Endodermal cell (in vitro differentiated cells): ENCODE measurements around the gene SLC9A3. TPM values are rescaled to one million over a fixed set of nuclear protein-coding genes. Genes with fewer than 3 reads are reported as not detected.

Source experiments
- DNase-seq: peaks from one replicate; pipeline ENCODE4 v3.0.0-alpha.2; 2017
- H3K27ac ChIP-seq: 2 replicates; pipeline ENCODE4 v1.5.1; 2013; ENCODE audit warnings: mild to moderate bottlenecking, low read depth, low read length, moderate library complexity
- H3K27me3 ChIP-seq: 2 replicates; pipeline ENCODE4 v1.6.1; 2013; ENCODE audit warnings: mild to moderate bottlenecking, low read length, moderate library complexity; ENCODE audit not compliant: insufficient read depth, control insufficient read depth, poor library complexity, severe bottlenecking
- H3K36me3 ChIP-seq: 2 replicates; pipeline ENCODE4 v1.7.0; 2013; ENCODE audit warnings: mild to moderate bottlenecking, low read length, moderate library complexity; ENCODE audit not compliant: control insufficient read depth, insufficient read depth
- H3K4me1 ChIP-seq: one replicate; pipeline ENCODE4 v1.7.0; 2013; ENCODE audit warnings: low read length; ENCODE audit not compliant: control insufficient read depth, insufficient read depth
- H3K4me3 ChIP-seq: 2 replicates; pipeline ENCODE4 v1.5.1; 2013; ENCODE audit warnings: mild to moderate bottlenecking, low read length, moderate library complexity
- H3K9ac ChIP-seq: 2 replicates; pipeline ENCODE4 v1.6.1; 2013; ENCODE audit warnings: mild to moderate bottlenecking, low read length, moderate library complexity; ENCODE audit not compliant: poor library complexity, severe bottlenecking; ENCODE audit errors: extremely low read depth
- H3K9me3 ChIP-seq: 2 replicates; pipeline ENCODE4 v1.6.1; 2013; ENCODE audit warnings: mild to moderate bottlenecking, low read length, moderate library complexity; ENCODE audit not compliant: control insufficient read depth
- H3K27ac Mint-ChIP-seq: 2 replicates; pipeline ENCODE4 v1.8.0; 2020; ENCODE audit warnings: mixed read lengths
- H3K27me3 Mint-ChIP-seq: 2 replicates; pipeline ENCODE4 v1.8.0; 2021; ENCODE audit warnings: mild to moderate bottlenecking, mixed read lengths; ENCODE audit not compliant: insufficient read depth
- H3K36me3 Mint-ChIP-seq: 2 replicates; pipeline ENCODE4 v1.8.0; 2020; ENCODE audit warnings: low read depth, mixed read lengths
- H3K4me1 Mint-ChIP-seq: 2 replicates; pipeline ENCODE4 v1.8.0; 2020; ENCODE audit warnings: mixed read lengths
- H3K4me3 Mint-ChIP-seq: 2 replicates; pipeline ENCODE4 v1.8.0; 2020; ENCODE audit warnings: mild to moderate bottlenecking, moderate library complexity, mixed read lengths
- H3K9me3 Mint-ChIP-seq: 2 replicates; pipeline ENCODE4 v1.8.0; 2020; ENCODE audit warnings: mild to moderate bottlenecking, mixed read lengths
- WGBS, 2 experiments: methylation state at CpG; one replicate each; pipeline versions ENCODE4 v1.1.5 to v1.1.7; 2013; ENCODE audit warnings: missing lambda C conversion rate in 2 of 2, mixed read lengths in 1 of 2; ENCODE audit not compliant: insufficient coverage in 1 of 2, insufficient read length in 1 of 2; 5-methylcytosine and 5-hydroxymethylcytosine counted together
- microRNA-seq: library from miRNA; unstranded; fragments of <30 nt; microRNA quantifications from one replicate; pipeline ENCODE4 v1.2.0, GENCODE V29; 2020; ENCODE audit warnings: borderline microRNAs expressed
- total RNA-seq, 2 donors: library from RNA; stranded (reverse); fragmentation: NEBNext Ultra II Directional in 1 of 2; extraction: Animal tissue kit (Norgen Biotek cat#: 25700) in 1 of 2; gene quantifications; 2 replicates in 1 of 2; 3 replicates in 1 of 2; pipeline ENCODE4 v1.2.1, GENCODE V29; 2021
- TF ChIP-seq, protein P1 (sequence below): fragments of 200-600 bp; sonication (generic); conservative IDR thresholded peaks from 2 replicates; pipeline ENCODE4 v1.5.0; 2021; ENCODE audit warnings: antibody characterized with exemption, mild to moderate bottlenecking

The SLC9A3 gene
- total RNA-seq, 2 donors from 2014 or later, result 1.3 to 1.5 TPM

GRCh38 chr5:421287-421880 lies 102.9 kb downstream of the SLC9A3 start:
- Histone ChIP-seq H3K27me3 (no peaks in the 10 kb centered on the region), H3K4me1 (no peaks in the 10 kb centered on the region), H3K9ac (no peak overlapping the region), H3K9me3 (no peaks in the 10 kb centered on the region), H3K27ac (no peak overlapping the region), H3K36me3 (no peaks in the 10 kb centered on the region), H3K4me3 (no peak overlapping the region)
- H3K4me1 Mint-ChIP-seq, result no peaks in the 10 kb centered on the region
- DNase-seq, result peak; percentile 41
- WGBS, 2 experiments, result 92 to 93% methylated on average over 19 to 34 of the region's 34 CpGs
- no peaks in the 10 kb centered on the region for H3K9me3 Mint-ChIP-seq
- H3K4me3 Mint-ChIP-seq, result no peak overlapping the region
- H3K36me3 Mint-ChIP-seq, result no peaks in the 10 kb centered on the region
- H3K27me3 Mint-ChIP-seq, result no peaks in the 10 kb centered on the region
- TF ChIP-seq, protein P1, sequence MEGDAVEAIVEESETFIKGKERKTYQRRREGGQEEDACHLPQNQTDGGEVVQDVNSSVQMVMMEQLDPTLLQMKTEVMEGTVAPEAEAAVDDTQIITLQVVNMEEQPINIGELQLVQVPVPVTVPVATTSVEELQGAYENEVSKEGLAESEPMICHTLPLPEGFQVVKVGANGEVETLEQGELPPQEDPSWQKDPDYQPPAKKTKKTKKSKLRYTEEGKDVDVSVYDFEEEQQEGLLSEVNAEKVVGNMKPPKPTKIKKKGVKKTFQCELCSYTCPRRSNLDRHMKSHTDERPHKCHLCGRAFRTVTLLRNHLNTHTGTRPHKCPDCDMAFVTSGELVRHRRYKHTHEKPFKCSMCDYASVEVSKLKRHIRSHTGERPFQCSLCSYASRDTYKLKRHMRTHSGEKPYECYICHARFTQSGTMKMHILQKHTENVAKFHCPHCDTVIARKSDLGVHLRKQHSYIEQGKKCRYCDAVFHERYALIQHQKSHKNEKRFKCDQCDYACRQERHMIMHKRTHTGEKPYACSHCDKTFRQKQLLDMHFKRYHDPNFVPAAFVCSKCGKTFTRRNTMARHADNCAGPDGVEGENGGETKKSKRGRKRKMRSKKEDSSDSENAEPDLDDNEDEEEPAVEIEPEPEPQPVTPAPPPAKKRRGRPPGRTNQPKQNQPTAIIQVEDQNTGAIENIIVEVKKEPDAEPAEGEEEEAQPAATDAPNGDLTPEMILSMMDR, result no peak
- no peak overlapping the region for H3K27ac Mint-ChIP-seq

GRCh38 chr5:420632-421286 lies 103.5 kb downstream of the SLC9A3 start:
- Histone ChIP-seq H3K27ac (no peak overlapping the region), H3K36me3 (no peaks in the 10 kb centered on the region), H3K27me3 (no peaks in the 10 kb centered on the region), H3K4me1 (peaks cover 4% of the 10 kb centered on the region), H3K9ac (no peak overlapping the region), H3K4me3 (no peak overlapping the region), H3K9me3 (no peaks in the 10 kb centered on the region)
- Mint-ChIP-seq H3K9me3 (no peaks in the 10 kb centered on the region), H3K4me1 (peaks cover 2% of the 10 kb centered on the region), H3K27ac (no peak overlapping the region), H3K4me3 (no peak overlapping the region), H3K36me3 (no peaks in the 10 kb centered on the region), H3K27me3 (no peaks in the 10 kb centered on the region)
- peak; percentile 36 for DNase-seq
- TF ChIP-seq, protein P1, result no peak
- 93 to 96% methylated on average over 36 to 52 of the region's 52 CpGs for WGBS, 2 experiments

Small RNA genes within 50 kb of the gene (microRNA-seq; reads per million reads assigned to microRNA genes)
- gene MIR4456, result not detected

Other genes with a start within 250 kb of the SLC9A3 start
- gene AHRR, start 202.7 kb downstream of the SLC9A3 start, total RNA-seq, result 1 to 10 TPM; 1.4 to 2.0 TPM
- 10 to 100 TPM; 38.6 to 53.7 TPM for gene EXOC3, start 81.3 kb downstream of the SLC9A3 start, total RNA-seq
- gene CEP72, start 87.9 kb upstream of the SLC9A3 start, total RNA-seq, result 10 to 100 TPM; 35.6 to 36.5 TPM
- gene TPPP, start 168.9 kb upstream of the SLC9A3 start, total RNA-seq, result under 1 TPM; 0.22 to 0.70 TPM